ENCODE measurements around the gene HOOK1.
"Not testable (repeated sequence)": the region's sequence is repeated elsewhere in the genome, so short reads cannot be mapped to it uniquely, and the experiment has no call there.

The HOOK1 gene

DNA sequence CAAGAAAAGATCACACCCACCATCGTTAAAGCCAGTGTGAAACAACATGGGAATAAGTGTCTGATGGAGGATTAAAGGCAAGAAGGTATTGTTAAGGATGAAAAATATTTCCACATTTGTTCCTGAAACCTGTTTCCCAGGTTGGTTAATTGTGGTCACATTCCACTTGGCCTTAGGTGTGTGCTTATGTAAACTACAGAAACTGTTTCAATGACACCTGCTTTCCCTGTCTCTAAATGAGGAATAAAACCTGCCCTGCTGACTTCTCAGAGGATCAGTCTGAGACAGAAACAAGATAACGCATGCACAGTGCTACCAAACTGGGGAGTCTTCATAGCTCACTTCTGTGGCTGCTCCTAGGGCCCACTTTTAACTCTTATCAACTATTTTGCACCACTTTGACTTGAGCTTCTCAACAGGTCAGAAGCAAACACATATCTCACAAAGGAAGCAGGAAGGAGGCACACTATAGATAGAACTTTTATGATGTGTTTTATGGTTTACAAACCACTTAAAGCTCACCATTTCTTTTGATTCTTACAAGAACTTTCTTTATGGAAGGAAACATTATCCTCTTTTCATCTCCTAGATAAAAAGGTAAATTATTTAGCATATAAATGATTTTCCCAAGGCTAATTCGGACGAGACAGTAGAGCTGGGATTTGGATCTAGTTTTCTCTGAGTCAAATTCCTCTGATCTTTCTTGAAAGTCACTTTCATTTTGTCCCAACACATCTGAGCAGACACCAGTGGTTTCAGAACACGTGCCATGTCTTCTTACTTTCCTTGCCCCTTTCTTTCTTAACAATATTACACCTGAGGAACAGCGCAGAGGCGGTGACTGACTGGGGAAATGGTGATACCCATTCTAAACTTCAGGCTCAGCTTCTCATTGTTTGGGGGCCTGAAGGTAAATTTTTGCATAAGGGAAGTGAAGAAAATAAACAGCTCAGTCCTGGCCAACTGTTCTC, 78.4 kb downstream of the HOOK1 start:
- no peak for DNase-seq

DNA sequence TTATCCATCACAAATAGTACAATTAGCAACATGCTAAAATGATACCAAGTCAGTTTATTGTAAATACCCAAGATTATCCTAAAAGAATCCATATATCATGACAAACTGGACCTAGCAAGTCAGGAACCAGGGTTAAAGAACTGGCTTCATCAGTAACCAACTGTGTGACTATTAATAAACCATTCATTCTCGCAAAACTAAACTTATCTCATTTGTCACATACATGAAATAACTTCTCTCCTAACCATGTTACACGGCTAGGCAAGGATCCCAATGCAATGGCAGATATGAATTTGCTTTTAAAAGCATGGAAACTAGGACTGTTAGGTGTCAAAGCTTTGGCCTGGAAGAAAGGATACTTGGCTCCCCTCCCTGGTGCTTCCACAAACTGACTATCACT, 82.4 kb downstream of the HOOK1 start:
- DNase-seq: no peak

DNA sequence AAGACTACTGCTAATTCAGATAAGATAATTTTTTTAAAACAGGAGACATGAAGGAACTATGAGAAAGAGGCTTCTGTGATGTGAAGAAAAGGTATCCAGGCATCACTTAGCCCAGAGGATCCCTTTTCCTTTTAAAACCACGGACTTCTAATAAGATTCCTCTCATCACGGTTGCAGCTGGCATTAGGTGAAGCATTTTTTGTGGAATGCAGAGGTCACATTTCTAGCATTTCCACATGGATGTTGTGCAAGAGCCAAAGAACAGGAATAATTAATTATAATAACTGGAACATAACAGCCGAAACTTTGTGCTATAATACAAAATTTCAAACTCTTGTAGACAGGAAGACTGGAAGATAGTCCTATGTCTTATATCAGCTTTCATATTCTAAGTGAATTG, 84.2 kb downstream of the HOOK1 start:
- DNase-seq: no peak

DNA sequence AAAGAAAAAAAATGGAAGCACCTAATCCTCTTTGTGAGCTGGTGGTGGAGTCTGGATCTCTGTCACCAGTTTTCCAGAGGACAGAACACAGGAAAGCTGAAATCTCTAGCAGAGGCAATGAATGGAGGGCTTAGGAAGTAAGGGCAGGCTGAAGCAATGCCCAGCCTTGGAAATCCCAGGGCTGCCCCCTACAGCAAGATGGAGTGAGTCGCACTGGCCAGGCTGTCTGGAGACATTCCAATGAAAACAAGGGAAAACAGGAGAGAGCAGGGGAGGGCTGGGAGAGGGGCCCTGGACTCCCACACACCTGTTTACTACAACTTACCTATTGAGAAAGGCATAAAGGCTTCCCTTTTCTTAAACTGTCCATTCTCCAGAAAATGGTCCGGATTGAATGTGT, 85.9 kb downstream of the HOOK1 start:
- no peak for DNase-seq

DNA sequence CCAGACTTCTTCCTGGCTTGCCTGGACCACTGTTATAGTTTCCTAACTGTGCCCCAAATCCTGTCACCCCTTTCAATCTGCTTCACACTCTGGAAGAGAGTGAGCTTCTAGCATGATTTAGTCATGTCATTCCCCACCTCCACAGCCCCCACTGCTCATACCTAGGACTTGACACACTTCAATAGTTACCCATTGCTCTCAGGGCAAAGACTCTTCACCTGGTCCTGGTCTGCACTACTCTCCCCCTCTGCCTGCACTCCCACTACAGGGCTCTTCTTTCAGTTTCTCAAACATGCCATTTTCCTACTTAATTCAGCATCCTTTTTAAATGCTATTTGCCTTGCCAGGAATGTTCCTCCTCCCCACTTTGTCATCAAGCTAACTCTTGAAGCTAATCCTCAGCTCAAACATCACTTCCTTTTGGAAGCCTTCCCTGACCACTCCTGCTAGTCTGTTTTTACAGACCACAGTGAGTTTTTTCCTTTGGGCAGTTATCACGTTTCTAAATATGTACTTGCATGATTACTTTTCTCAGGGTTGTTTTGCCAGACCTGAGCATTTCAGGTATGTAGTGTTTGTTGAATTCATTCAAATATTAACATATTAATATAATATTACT, 87.1 kb downstream of the HOOK1 start:
- no peak for DNase-seq

DNA sequence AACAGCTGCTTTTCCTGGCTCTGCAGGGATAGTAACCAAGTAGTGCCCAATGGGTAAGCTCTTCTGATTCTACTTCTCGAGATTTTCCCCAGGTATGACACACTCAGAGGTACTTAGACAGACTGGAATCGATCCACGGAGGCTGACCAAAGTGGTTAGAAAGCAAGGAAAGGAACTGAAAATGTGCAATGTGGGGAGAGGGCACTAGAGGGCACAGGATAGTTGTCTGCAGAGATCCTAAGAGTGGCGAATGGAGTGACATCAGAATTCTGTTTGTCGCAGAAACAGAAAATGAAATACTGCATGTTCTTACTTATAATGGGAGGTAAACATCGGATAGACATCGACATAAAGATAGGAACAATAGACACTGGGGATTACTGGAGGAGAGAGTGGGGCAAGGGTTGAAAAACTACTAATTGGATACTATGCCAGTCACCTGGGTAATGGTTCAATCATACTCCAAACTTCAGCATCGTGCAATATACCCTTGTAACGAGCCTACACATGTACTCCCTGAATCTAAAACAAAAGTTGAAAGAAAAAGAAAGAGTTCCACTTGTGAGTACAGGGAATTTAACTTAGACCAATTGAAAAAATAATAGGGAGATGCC, 88.5 kb downstream of the HOOK1 start:
- peak in 1 of 2 experiments; percentile 20 for DNase-seq

DNA sequence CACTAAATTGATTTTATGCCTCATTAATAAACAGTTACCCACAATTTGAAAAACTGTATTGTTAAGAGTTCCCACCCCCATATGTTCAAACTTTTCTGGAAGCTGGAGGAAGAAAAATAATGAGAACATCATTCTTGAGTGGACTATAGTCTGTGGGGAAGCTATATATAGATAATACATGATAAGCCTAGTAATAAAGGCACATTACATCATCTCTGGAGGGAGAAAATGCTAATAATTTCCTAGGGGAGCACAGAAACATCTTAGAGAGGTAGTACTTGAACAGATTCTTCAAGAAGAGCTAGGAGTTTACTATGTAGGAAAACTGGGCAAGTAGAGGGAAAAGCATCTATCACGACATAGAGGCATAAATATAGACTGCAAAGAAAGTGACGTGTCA, 92.2 kb downstream of the HOOK1 start:
- no peak for DNase-seq

DNA sequence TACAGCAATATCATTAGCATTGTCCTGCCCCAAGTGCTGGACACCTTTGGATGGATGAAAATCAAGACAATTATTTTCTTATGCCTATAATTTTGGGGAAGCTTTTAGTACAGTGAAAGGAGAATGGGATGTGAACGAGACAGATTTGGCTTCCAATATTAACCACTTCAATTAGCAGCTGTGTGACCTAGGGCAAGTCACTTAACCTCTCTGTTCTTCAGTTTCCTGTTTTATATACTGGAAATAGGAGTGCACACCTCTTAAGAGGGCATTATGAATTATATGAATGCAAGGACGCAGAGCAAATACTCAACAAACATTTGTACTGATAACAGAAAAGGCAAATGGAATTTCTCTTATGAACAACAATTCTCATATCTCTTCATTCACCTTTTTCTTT, 93.3 kb downstream of the HOOK1 start:
- no peak for DNase-seq

DNA sequence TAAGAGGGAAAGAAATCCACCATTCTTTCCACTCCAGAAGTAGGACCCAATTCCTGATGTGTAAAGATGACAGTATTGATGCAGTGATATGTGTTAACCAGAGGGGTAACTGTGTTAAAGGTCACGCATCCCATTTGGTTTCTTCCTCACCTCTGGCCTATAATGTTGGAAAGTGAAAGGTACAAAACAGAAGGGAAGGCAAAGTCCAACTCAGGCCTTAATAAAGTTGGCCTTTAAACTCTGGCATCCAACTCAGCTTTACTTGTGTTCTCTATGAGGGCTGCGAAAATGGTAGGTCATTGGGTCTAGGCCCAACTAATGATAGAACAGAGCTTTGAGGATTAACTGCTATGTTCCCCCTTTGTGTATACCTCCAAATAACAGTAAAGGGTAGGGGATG, 93.9 kb downstream of the HOOK1 start:
- no peak for DNase-seq

DNA sequence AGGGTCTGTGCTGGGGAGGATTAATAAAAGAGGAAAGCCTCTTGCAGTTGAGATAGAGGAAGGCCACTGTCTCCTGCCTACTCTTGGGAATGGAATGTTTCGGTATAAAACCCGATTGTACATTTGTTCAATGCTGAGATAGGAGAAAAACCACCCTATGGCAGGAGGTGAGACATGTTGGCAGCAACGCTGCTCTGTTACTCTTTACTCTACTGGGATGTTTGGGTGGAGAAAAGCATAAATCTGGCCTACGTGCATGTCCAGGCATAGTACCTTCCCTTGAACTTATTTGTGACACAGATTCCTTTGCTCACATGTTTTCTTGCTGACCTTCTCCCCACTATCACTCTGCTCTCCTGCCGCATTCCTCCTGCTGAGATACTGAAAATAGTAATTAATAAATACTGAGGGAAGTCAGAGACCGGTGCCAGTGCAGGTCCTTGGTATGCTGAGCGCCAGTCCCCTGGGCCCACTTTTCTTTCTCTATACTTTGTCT, 100.1 kb downstream of the HOOK1 start:
- not testable (repeated sequence) for DNase-seq

DNA sequence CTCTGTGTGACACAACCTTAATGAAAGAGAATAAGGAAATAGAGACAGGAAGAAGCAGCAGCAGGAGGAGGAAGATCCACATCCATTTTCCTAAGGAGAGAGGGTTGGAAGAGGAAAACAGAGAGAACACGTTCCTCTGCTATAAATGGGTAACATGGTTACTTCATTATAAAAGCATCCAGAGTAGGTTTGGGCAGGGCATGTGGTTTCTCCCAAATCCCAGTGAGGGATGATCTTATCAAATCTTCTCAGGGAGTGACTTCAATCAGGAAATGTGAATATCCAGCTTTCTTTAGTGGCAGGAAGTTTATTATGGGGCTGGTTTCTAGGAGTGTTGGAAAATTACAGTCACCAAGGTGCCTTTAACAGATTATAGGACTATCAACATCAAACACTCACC, 100.8 kb downstream of the HOOK1 start:
- no peak for DNase-seq

DNA sequence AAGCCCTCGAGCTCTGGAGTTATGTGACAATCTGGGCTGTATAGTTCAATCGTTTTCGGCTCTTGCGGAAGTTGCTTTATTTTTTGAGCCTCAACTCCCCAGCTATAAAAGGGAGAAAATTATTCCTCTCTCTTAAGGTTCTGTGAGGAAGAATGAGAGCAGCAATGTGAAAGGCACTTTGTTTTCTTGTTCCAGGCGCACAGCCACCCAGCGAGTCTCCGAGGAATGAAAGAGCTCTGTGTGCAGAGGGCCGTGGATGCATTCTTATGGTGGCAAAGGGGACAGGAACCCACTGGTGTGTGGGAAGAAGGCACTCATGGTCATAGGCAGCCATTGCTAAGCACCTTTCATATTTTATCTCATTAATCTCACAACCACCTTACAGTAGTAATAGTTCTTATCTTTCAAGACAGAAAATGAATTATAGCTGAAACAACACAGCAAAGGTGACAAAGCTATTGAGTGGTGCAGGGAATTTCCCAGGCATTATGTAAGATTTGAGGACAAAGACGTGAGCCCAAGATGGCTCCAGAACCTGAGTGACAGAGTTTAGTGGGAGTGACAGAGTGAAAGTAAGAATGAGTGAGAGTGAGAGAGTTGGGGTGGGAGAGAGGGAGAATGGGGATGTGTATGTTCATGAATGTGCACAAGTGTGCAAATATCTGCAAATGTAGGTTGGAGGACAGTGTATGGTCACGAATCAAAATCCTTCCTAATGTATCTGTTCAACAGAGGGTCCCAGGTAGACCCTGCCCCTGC, 102.5 kb downstream of the HOOK1 start:
- DNase-seq: no peak

DNA sequence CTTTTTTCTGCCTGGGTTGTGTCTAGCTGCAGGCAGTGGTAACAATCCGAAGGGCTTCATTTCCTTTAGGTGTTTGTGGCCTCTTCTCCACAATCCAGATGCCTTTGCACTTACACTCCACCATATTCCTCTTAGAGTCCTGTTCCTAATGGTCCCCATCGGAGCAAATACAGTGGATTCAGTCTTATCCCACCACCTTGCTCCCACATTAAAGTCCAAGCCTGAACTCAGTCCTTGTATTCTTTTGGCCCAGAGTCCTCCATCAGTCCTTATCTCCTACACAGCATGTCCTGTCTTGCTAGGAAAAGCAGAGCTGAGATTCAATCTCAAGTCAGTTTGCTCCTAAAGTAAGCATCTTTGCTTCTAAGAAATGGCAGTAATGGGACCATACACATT, 103.0 kb downstream of the HOOK1 start:
- no peak for DNase-seq

DNA sequence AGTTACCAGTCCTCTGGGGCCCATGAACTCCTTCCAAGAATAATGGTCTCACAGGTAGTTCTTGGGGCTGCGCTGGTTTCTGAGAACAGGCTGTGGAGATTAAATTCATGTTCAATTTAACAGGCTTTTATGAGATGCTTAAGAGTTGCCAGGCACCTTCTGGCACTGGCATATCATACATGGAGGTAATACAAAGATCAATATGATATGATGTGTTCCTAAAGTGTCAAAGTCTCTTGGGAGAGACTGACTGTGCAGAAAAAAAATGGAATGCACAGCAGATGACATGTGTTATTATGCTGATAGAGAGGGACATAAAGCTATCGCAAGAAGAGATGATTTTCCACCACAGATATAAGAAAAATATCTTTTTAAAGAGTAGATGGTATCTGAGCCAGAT, 105.0 kb downstream of the HOOK1 start:
- DNase-seq: peak in 1 of 2 experiments; percentile 23

DNA sequence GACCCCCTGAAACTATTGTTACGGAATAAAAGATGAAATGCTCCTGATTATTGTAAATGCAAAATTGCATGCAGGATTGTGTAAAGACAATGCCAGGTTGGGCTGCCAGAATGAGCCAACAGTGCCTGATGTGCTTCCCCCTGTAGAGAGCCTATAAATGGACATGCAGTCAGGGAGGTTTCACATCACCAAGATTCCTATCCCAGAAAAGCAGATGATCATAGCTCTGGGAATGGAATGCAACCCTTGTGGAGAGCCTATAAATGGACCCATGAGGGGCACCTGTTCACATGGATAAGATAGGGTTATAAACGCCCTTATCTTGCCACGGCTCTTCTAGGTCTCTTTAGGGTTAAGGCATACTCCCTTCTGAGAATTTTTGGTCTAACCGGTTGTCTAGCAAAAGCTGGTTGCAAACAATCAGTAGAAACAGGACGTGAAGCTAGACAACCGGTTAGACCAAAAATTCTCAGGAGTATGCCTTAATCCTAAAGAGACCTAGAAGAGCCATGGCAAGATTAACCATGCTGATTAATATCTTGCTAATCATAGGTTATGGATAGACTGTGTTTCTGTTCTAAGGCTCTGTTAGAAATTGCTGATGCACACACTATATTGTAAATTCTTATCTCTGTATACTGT, 106.6 kb downstream of the HOOK1 start:
- DNase-seq: not testable (repeated sequence)

DNA sequence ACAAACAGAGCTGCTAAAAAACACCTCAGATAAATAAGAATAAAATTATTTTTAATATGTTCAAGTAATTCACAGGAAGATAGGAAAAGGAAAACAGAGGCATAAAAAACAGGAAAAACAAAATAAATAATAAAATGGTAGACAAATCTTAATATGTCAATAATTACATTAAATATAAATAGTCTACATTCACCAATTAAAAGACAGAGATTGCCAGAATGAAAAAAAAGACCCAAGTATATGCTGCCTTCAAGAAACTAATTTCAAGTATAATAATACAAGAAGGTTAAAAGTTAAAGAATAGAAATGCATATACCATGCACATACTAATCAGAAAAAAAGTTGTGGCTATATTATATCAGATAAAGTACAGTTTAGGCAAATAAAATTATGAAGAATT, 109.9 kb downstream of the HOOK1 start:
- DNase-seq: no peak

Measured in NCI-H524 (cell line).